Esophagus squamous epithelium (tissue), 5 donors: ENCODE measurements around the gene NKIRAS1. TPM values are rescaled to one million over a fixed set of nuclear protein-coding genes. Genes with fewer than 3 reads are reported as not detected.

Experiments
- DNase-seq: peaks from one replicate; lab custom pipeline; 2025; lab: John Stamatoyannopoulos, UW
- H3K27ac ChIP-seq, 4 donors: fragments of 200-600 bp; sonication (generic); one replicate each; pipeline ENCODE4 v1.5.1; 2016 to 2019; ENCODE audit warnings: mild to moderate bottlenecking in 1 of 4
- H3K27me3 ChIP-seq, 4 donors: fragments of 200-600 bp; sonication (generic); 1 replicate in 3 of 4; 2 replicates in 1 of 4; pipeline versions ENCODE4 v1.5.1 to v1.6.0; 2017 to 2021; ENCODE audit warnings: antibody characterized with exemption in 1 of 4
- H3K36me3 ChIP-seq, 3 donors: fragments of 200-600 bp; sonication (generic); one replicate each; pipeline ENCODE4 v1.5.1; 2016 to 2019
- H3K4me1 ChIP-seq, 3 donors: fragments of 200-600 bp; sonication (generic); one replicate each; pipeline ENCODE4 v1.5.1; 2017 to 2019
- H3K4me3 ChIP-seq, 4 donors: fragments of 200-600 bp; sonication (generic); 1 replicate in 3 of 4; 2 replicates in 1 of 4; pipeline ENCODE4 v1.5.1; 2016 to 2019; ENCODE audit warnings: mild to moderate bottlenecking in 2 of 4, moderate library complexity in 1 of 4
- H3K9me3 ChIP-seq, 3 donors: fragments of 200-600 bp; sonication (generic); one replicate each; pipeline ENCODE4 v1.5.1; 2016 to 2019
- CTCF ChIP-seq, 6 experiments: fragments of 450-650 bp in 4 of 6; fragments of 200-600 bp in 2 of 6; sonication (generic) in 2 of 6; IDR thresholded peaks; one replicate each; pipeline ENCODE4 v1.5.1; 2016 to 2019; ENCODE audit warnings: antibody characterized with exemption in 6 of 6, mild to moderate bottlenecking in 4 of 6, moderate library complexity in 4 of 6
- POLR2A ChIP-seq, 4 donors: fragments of 450-650 bp; IDR thresholded peaks; one replicate each; pipeline ENCODE4 v1.6.1; 2017; ENCODE audit warnings: antibody characterized with exemption in 4 of 4, mild to moderate bottlenecking in 4 of 4, moderate library complexity in 3 of 4
- WGBS, 2 donors: methylation state at CpG; one replicate each; pipeline ENCODE4 v1.1.5; 2018; 5-methylcytosine and 5-hydroxymethylcytosine counted together
- intact Hi-C: fragments of 100-400 bp; cut with DNase I; formaldehyde crosslinking; loops from one replicate; pipeline ENCODE4 v1.15.0; 2022
- total RNA-seq, 4 donors: library from RNA; depleted of rRNA; stranded (reverse); fragments of >200 nt; gene quantifications; one replicate each; pipeline ENCODE4 v1.1.0, GENCODE V29; 2016
- donor health status: DM: yes; HTN: yes; CAD: no.

NKIRAS1 gene
- total RNA-seq, 4 donors from 2014 or later: 5.9 to 11.1 (median 8.4) TPM

GRCh38 chr3:23953523-23953922 lies 36.7 kb upstream of the NKIRAS1 start:
- intact Hi-C loops: no loop called here
- Histone ChIP-seq H3K9me3 (no peaks in the 10 kb centered on the region), H3K36me3 (peaks cover 0 to 32% (median 0%) of the 10 kb centered on the region in 3 donors), H3K4me3 (no peak overlapping the region), H3K4me1 (peaks cover 9 to 66% (median 25%) of the 10 kb centered on the region in 3 donors), H3K27ac (no peak overlapping the region), H3K27me3 (no peaks in the 10 kb centered on the region)
- 60 to 61% methylated on average over 1 of the region's 1 CpG for WGBS, 2 donors
- no peak for DNase-seq
- TF ChIP-seq POLR2A (IDR thresholded peaks at IDR 0.05): no peak
- TF ChIP-seq CTCF (IDR thresholded peaks at IDR 0.05): no peak

GRCh38 chr3:23952646-23953045 lies 35.9 kb upstream of the NKIRAS1 start:
- H3K36me3 ChIP-seq: peaks cover 0 to 26% (median 0%) of the 10 kb centered on the region in 3 donors
- H3K27ac ChIP-seq: no peak overlapping the region
- intact Hi-C loops: no loop called here
- 67 to 69% methylated on average over 4 of the region's 4 CpGs for WGBS, 2 donors
- no peaks in the 10 kb centered on the region for H3K9me3 ChIP-seq
- TF ChIP-seq POLR2A (IDR thresholded peaks at IDR 0.05) (no peak), CTCF (IDR thresholded peaks at IDR 0.05) (no peak)
- DNase-seq: no peak
- no peak overlapping the region for H3K4me3 ChIP-seq
- H3K27me3 ChIP-seq: no peaks in the 10 kb centered on the region
- H3K4me1 ChIP-seq: peaks cover 13 to 68% (median 33%) of the 10 kb centered on the region in 3 donors

- intact Hi-C loops: no loop called here
- no peaks in the 10 kb centered on the region for H3K27me3 ChIP-seq
- H3K36me3 ChIP-seq: peaks cover 0 to 8% (median 0%) of the 10 kb centered on the region in 3 donors
- no peak for DNase-seq
- peaks cover 19 to 83% (median 46%) of the 10 kb centered on the region in 3 donors for H3K4me1 ChIP-seq
- TF ChIP-seq POLR2A (IDR thresholded peaks at IDR 0.05) (no peak), CTCF (IDR thresholded peaks at IDR 0.05) (no peak)
- H3K27ac ChIP-seq: peak overlapping the region in 3 of 4 donors; percentile 24 to 95 (median 26)
- no peaks in the 10 kb centered on the region for H3K9me3 ChIP-seq
- peak overlapping the region in 1 of 4 donors; percentile 36 for H3K4me3 ChIP-seq
Observed at GRCh38 chr3:23950293-23950692, 33.5 kb upstream of the NKIRAS1 start.

GRCh38 chr3:23949784-23950183 lies 33.0 kb upstream of the NKIRAS1 start:
- H3K4me3 ChIP-seq: peak overlapping the region in 1 of 4 donors; percentile 36
- H3K4me1 ChIP-seq: peaks cover 19 to 84% (median 46%) of the 10 kb centered on the region in 3 donors
- DNase-seq: no peak
- H3K27ac ChIP-seq: peak overlapping the region; percentile 12 to 95 (median 25)
- no peaks in the 10 kb centered on the region for H3K27me3 ChIP-seq
- intact Hi-C loops: no loop called here
- peaks cover 0 to 3% (median 0%) of the 10 kb centered on the region in 3 donors for H3K36me3 ChIP-seq
- TF ChIP-seq CTCF (IDR thresholded peaks at IDR 0.05) (no peak), POLR2A (IDR thresholded peaks at IDR 0.05) (no peak)
- H3K9me3 ChIP-seq: no peaks in the 10 kb centered on the region

- no peak for DNase-seq
- intact Hi-C loops: no loop called here
- H3K4me1 ChIP-seq: peaks cover 19 to 85% (median 46%) of the 10 kb centered on the region in 3 donors
- H3K36me3 ChIP-seq: no peaks in the 10 kb centered on the region
- 64 to 77% methylated on average over 2 of the region's 2 CpGs for WGBS, 2 donors
- H3K9me3 ChIP-seq: no peaks in the 10 kb centered on the region
- H3K27me3 ChIP-seq: no peaks in the 10 kb centered on the region
- no peak overlapping the region for H3K4me3 ChIP-seq
- H3K27ac ChIP-seq: peak overlapping the region in 3 of 4 donors; percentile 3 to 100 (median 95)
- TF ChIP-seq CTCF (IDR thresholded peaks at IDR 0.05) (no peak), POLR2A (IDR thresholded peaks at IDR 0.05) (no peak)
Observed at GRCh38 chr3:23948761-23949160, 32.0 kb upstream of the NKIRAS1 start.
